Heart left ventricle (tissue), 13 donors: Measurements from ENCODE around the gene B9D2.

ENCODE experiments used
- POLR2A ChIP-seq, 2 donors: fragments of 450-650 bp; IDR thresholded peaks; one replicate each; pipeline ENCODE4 v1.6.1; 2017; ENCODE audit warnings: antibody characterized with exemption in 2 of 2, mild to moderate bottlenecking in 2 of 2, moderate library complexity in 2 of 2
- TF ChIP-seq, protein P1 (sequence below), 12 donors: fragments of 200-600 bp; sonication (generic) in 4 of 12; IDR thresholded peaks; one replicate each; pipeline versions ENCODE4 v1.5.0 to v1.8.0; 2018 to 2022; ENCODE audit warnings: antibody characterized with exemption in 12 of 12, mild to moderate bottlenecking in 5 of 12
- donor health status: ischemic (EF 13 %, LVEDD 7.1; RV severe dilation, severe dysfunction).
- donor health status: DM: no; HTN: yes; CAD: no.
- donor health status: DM: no; HTN: no; CAD: no.
- donor health status: ischemic (EF 25% LVEDD 6.9; RV normal size, moderate dysfunction).
- donor health status: ischemic (EF 25% LVEDD 5.7; RV mildly dilated, moderate dysfunction).
- donor health status: ischemic (EF 35%, LVEDD 5.7; RV mildly dilated, moderate dysfunction).
- donor health status: nonischemic (EF 11% LVEDD 7.7; RV severe dilation, severe dysfunction).
- donor health status: DM: yes; HTN: yes; CAD: no.
- donor health status: PGD.
- donor health status: ischemic (EF 29% LVEDD 5.4; RV normal size, mild dysfunction).
- donor health status: nonischemic (EF 23%, LVEDD 6.1; RV moderate dilation, normal function).

DNA sequence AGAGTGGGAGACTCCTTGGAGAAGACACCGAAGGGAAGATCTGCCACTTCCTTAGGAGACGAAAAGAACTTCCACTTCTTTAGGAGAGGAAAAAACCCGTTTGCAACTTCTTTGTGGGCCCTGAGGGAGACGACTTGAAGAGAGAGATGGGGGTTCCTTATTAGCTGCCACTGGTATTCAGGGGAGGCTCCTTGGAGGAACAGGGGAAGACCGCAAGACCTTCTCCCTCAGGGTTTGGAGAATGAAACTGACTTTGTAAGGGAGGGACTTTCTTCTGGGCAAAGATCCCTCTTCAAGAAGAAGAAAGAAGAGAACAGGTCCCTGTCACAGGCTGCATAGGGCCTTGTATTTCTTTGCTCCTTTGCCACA lies 34.1 kb upstream of the B9D2 start:
- TF ChIP-seq, protein P1, sequence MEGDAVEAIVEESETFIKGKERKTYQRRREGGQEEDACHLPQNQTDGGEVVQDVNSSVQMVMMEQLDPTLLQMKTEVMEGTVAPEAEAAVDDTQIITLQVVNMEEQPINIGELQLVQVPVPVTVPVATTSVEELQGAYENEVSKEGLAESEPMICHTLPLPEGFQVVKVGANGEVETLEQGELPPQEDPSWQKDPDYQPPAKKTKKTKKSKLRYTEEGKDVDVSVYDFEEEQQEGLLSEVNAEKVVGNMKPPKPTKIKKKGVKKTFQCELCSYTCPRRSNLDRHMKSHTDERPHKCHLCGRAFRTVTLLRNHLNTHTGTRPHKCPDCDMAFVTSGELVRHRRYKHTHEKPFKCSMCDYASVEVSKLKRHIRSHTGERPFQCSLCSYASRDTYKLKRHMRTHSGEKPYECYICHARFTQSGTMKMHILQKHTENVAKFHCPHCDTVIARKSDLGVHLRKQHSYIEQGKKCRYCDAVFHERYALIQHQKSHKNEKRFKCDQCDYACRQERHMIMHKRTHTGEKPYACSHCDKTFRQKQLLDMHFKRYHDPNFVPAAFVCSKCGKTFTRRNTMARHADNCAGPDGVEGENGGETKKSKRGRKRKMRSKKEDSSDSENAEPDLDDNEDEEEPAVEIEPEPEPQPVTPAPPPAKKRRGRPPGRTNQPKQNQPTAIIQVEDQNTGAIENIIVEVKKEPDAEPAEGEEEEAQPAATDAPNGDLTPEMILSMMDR (IDR thresholded peaks at IDR 0.05), result no peak
- no peak for TF ChIP-seq POLR2A (IDR thresholded peaks at IDR 0.05)
